GM12892 (cell line): ENCODE results near the gene CLCF1.

ENCODE experiments used
- DNase-seq: peaks from one replicate; pipeline ENCODE4 v3.0.0; 2011; ENCODE audit not compliant: insufficient read length
- FAIRE-seq: peaks from 2 replicates; lab custom pipeline; 2011; peaks lifted over from hg19 to GRCh38; lab: Jason Lieb, UNC
- POLR2A ChIP-seq: IDR thresholded peaks from 2 replicates; pipeline ENCODE4 v1.6.1; 2011; ENCODE audit warnings: low read depth, low read length, control low read depth
- POLR2AphosphoS5 ChIP-seq: IDR thresholded peaks from 2 replicates; pipeline ENCODE4 v1.6.1; 2011; ENCODE audit warnings: low read depth, low read length, control low read depth
- TAF1 ChIP-seq: IDR thresholded peaks from 2 replicates; pipeline ENCODE4 v1.6.1; 2011; ENCODE audit warnings: low read depth, mild to moderate bottlenecking, control low read depth, low read length, borderline replicate concordance

The CLCF1 gene

DNA sequence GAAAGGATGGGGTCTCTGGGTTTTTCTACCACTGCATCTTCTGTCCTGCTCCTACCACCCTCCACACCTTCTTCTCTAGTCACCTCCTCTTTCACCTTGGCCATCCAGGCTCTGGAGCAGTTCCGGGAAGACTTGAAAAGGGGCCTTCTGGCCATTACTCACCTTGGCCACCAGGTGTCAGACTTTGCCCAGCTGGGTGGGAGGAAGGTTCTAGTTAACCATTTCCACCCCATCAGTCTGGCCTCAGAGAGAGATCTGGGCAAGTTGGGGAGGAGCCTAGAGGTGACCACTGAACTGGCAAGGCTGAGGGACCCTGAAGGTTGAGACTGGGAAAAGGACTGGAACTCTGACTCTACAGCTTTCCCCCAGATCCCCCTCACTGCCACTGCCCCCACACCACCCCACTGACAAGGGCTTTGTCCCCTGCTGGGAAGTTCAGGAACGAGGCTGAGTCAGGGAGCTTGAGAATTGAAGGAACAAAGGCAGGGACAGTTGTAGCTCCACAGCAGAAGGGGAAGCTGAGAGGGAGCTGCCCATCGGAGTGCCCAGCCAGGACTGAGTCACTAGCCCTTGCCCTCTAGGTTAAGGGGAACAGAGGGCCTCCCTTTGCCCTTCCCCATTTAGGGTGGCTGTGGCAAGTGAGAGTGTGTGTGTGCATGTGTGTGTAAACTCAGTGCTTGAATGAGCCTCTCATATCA is 16.4 kb downstream of the CLCF1 start:
- no peak for TF ChIP-seq POLR2AphosphoS5
- TF ChIP-seq TAF1: no peak
- no peak for TF ChIP-seq POLR2A
- peak; percentile 87 for FAIRE-seq
- DNase-seq: peak; percentile 71

DNA sequence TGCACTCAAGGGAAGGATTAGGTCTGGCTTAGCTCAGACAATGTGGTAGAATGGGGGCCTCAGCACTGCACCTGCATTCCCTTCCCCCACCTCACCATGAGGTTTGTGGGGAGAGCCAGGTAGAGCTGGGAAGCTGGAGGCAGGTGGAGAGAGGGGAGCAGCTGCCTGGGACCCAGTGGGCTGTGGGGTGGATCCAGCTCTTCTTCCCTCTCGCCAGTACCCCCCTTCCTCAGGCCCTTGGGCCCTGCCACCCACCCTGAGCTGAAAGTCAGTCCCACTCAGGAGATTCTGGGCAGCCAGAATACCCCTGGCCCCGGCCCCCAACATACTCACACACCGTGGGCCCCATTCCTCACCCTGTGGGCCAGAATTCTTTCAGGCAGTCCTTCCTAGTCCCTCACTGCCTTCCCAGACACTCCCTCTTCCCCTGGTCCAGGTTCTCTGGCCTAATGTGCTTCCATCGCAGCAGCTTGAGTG is 17.0 kb downstream of the CLCF1 start:
- DNase-seq (no peak), FAIRE-seq (no peak)
- no peak for TF ChIP-seq POLR2A
- no peak for TF ChIP-seq POLR2AphosphoS5
- no peak for TF ChIP-seq TAF1

DNA sequence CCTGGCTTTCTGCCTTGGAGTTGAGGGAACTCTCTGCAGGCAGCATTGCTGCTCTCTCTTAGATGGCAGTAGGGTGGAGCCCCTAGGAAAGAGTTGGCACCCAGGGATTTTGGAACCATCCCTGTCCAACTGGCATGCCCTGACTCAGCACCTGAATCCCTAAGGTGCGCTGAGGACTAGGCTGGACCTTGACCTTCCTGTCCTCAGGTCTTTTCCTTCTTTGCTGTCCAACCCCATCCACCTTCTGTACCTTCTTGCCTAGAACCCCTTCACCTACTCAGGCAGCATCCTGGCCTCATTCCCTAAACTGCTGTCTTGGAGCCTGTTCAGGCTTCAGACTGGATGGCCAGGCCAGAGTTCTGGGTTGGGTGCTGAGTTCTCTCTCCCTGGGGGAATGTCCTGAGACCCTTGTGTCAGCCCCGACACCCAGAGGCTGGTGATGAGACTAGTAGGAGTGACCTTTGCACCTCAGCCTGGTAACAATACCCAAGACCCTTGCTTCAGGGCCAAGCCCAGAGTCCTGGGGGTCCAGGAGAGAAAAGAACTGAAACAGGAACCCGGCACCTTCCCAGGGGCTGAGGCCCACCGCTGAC is 17.5 kb downstream of the CLCF1 start:
- FAIRE-seq (no peak), DNase-seq (no peak)
- no peak for TF ChIP-seq TAF1
- no peak for TF ChIP-seq POLR2AphosphoS5
- TF ChIP-seq POLR2A: no peak

DNA sequence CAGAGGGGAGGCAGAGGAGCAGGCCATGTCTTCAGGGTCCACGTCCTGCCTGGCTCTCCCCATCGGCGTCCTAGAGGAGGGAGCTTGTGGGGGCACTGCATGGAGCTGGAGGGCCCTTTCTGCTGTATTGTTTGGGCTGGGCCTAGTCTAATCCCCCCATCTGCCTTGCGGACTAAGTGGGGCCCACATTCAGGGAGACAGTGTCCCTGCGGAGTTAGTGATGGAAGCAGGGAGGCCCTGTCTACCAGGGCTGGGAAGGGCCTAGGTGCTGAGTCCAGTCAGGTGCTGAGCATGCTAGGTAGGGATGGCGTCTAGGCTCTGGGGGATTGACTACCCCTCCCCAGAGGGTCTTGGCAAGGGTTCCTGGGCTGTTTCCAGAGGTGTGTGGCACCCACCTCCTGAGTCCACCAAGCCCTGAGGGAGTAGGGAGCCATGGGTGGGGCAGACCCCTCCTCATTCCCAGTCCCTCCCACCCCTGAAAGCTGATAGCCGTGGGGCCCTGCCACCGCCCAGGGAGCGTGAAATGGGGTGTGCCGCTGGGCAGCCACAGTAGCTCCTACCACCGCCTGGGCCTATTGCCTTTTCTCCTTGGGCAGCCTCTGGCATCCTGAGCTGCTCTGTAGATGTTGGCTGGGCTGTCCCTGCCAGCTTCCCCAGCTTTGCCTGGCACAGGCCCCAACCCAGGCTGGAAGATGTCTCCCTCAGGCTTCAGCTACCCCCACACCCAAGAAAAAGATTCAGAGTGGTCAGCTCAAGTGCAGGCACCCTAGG is 18.2 kb downstream of the CLCF1 start:
- DNase-seq (no peak), FAIRE-seq (no peak)
- TF ChIP-seq POLR2AphosphoS5 (no peak), TAF1 (no peak), POLR2A (no peak)

DNA sequence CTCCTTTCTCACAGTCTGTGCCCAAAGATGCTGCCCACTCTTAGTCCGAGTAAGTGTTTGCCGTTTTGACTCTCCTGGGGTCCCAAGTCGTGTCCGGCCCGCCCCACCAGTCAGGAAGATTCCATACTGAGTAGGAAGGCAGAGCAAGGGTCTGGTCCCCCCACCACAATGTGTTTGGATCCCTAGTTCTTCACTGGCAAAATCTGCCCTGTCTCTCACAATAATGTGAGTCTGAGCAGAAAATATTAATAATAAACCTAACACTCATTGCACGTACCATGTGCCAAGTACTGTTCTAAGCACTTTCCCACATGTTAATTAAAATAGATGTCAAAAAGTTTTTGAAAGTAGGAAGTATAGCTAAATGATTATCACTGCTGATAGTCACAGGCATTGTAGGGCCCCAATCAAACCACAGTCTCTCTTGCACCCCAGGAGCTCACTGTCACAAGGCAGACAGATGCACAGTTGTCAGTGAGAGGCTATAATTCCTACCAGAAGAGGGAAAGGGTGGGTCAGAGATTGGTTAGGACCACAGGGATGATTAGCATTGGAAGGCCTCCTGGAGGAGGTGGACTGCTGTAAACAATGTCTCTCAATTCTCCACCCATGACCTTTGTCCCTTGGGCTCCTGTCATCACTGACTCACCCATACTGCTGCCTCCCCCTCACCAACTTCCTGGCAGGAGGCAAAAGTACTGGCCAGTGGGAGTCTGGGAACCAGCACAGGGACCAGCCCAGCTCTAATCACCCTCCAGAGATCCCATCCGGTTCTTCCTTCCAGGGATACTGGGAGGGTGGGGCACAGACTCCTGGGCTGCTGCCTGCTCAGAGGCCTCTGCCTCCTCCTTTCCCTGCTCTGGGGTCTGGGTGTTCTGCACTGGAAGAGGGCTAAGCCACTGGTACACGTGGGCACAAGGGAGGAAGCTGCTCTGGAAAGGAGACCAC is 19.0 kb downstream of the CLCF1 start:
- TF ChIP-seq POLR2AphosphoS5: no peak
- 0 out of 2 replicates have a peak, but pooled peaks have one; percentile 39 for TF ChIP-seq TAF1
- TF ChIP-seq POLR2A: no peak
- peak; percentile 53 for FAIRE-seq
- DNase-seq: no peak

DNA sequence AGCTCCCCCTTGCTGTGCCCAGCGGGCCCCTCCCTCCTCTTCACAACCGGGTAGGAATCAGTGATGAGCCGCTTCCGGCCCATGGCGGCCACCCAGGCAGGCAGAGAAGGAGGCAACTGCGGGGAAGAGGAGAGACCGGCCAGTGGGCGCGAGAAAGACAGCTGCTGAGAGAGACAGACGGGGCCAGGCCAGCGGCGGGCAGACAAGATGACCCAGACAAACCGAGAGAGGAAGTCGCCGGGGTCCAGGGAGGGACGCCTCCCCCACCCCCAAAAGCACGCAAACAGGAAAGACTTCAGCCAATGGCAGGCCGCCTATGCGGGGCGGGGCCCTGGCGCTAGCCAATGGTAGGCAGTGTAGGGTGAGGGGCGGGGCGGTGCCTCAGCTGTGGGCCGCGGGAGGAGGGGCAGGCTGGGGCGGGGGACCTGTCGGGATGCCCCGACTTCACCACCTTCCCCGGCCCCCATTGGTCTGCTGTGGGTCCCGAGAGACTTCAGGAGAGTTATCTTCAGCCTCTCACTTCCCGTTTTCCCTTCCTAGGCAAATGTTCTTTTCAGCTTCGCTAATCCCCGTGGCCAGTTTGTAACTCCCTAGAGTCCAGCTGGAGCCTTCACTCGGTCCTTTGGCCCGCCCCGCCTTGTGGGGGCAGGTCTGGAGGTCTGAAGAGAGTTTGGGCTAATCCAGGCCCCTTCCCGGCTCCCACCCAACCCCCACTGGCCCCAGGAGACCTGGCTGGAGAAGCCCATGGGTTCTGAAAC is 19.9 kb downstream of the CLCF1 start, which contains the start of gene POLD4:
POLD4 (minus strand) TSS at position 230 of the 758 bp plus-strand sequence; CDS start at position 83, 147 bp downstream.
- peak; percentile 99 for FAIRE-seq
- TF ChIP-seq POLR2A: peak; percentile 90
- peak; percentile 91 for TF ChIP-seq POLR2AphosphoS5
- peak; percentile 76 for TF ChIP-seq TAF1
- DNase-seq: peak; percentile 96

DNA sequence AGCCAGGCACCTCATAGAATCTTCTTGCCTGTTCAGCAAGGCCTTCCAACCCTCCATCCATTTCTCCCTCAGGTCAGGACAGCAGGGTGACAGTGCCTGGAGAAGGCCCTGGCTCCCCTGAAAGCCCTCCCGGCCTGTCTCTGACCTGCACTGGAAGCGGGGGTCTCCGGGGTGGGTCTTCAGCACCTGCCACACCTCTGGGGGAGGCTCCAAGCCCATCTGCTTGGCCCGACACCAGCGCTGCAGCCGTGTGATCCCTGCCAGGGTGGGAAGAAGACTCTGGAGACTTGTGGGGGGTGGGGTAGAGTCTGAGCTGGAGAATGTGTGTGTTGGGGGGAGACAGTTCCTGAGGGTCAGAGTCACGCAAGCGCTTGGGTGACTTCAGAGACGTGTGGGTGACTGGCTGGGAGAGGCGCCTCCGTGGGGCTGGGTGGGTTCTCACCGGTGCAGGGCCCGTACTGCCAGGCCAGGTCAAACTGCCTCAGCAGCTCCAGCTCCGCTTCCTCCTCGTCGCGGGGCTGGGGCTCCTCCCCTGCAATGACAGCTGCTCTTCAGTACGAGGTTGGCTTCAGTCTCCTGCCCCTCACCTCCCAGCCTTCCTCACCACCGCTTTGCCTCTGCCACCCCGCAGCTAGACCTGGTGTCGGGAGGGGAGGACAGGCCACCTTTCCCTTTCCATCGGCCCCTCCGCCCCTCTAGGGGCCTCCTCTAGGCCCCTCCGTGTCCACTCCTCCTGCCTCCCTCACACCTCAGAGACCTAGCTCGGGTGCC is 20.7 kb downstream of the CLCF1 start:
- TF ChIP-seq POLR2A (peak; percentile 72; the same call in 1 of the 2 replicates), POLR2AphosphoS5 (no peak; the same call in 1 of the 2 replicates)
- DNase-seq: no peak
- no peak for FAIRE-seq

DNA sequence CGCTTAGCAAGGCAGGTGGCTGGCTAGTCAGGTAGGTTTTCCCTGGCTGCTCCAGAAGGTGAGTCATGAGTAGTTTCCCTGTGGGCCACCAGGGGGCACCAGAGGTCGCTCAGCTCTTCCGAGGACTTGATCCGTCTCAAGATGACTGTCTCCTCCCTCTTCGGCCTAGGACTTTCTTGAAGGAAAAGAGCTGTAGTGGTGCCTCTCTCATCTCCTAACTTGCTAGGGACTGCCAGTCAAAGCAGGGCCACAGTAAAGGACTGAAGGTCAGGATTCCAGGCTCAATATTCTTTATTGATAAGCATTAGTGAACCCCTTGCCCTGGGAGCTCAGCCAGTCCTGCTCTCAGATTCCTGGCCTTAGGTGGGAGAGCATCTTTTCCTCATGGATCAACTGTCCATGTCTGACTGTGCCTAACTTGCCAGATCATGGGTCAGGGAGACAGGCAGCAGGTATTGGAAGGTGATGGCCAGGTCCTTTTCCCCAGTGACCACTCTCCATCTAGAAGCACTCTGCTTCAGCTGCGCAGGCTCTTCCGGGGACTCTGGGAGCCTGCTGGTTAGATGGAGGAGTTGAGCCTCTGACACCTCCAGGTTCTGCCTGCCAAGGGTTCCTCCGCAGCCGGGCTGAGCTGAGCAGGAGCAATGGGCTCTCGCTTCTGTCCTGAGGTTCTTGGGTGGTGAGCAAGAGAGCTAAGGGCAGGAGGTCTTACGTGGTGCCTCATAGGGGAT is 22.0 kb downstream of the CLCF1 start:
- FAIRE-seq (peak; percentile 88), DNase-seq (no peak)
- TF ChIP-seq POLR2A (0 out of 2 replicates have a peak, but pooled peaks have one; percentile 19), POLR2AphosphoS5 (no peak)

DNA sequence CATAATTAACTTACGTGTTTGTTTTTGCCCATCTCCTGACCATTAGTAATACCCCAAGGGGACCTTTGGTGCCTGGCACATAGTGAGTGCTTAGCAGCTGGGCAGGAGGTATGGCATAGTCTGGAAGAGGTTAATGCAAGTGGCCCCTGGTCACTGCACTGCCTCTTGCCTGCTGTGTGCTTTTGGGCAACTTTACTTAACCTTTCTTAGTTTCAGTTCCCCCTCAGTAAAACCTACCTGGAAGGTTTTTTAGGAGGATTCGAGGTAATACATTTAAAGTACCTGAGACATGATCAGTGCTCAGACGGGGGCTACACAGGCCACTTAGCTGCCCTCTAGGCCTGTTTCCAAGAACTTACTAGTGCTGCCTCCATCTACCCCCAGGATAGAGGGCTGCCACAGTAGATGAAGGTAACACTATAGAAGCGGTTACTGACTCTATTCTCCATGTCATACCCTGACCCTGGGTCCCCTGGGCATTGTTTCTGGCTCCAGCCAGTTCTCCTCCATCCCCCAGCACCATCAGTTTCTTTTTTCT is 23.4 kb downstream of the CLCF1 start:
- FAIRE-seq: no peak

More for the DNA sequence above, 23.4 kb downstream of the CLCF1 start:
- no peak for DNase-seq
- TF ChIP-seq POLR2AphosphoS5 (no peak), TAF1 (no peak), POLR2A (no peak)
